ENCODE data around the gene PLD5. TPM values are rescaled to one million over a fixed set of nuclear protein-coding genes. Genes with fewer than 3 reads are reported as not detected.
"Not testable (repeated sequence)": the region's sequence is repeated elsewhere in the genome, so short reads cannot be mapped to it uniquely, and the experiment has no call there.

The PLD5 gene
- total RNA-seq, 1 donor from 2014 or later: 0.06 TPM

DNA sequence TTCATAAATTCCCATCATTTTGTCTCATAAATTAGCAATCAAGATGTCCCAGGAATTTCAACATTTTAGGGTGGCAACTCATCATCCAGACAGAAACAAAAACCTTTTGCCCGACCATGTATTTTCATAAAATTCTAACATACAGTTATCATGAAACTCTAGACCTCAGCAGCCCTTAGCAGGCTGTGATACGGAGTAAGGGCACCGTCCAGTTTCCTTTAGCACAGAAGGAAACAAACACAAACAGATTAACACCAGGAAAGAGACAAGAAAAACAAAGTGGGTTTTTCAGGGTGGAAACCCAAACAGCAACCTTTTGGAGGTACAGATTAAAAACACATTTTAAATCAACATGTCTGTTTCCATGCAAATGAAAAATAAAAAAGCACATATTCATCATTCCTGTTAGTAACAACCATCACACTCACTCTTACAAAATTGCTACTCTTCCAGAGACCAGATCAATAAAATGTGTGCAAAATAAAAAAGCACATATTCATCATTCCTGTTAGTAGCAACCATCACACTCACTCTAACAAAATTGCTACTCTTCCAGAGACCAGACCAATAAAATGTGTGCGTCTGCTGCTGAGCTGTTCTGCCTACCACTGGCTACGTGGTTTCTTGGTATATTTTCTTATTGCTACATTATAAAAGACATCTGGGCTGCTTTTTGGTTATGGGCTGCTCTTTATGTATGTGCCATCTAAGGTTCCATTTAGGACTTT, 241.6 kb downstream of the PLD5 start:
- not testable (repeated sequence) for DNase-seq (ENCODE audit: low spot score)

- not testable (repeated sequence) for DNase-seq (ENCODE audit: low spot score)
These were observed 246.1 kb downstream of the PLD5 start for GRCh38 chr1:242278406-242278805.

DNA sequence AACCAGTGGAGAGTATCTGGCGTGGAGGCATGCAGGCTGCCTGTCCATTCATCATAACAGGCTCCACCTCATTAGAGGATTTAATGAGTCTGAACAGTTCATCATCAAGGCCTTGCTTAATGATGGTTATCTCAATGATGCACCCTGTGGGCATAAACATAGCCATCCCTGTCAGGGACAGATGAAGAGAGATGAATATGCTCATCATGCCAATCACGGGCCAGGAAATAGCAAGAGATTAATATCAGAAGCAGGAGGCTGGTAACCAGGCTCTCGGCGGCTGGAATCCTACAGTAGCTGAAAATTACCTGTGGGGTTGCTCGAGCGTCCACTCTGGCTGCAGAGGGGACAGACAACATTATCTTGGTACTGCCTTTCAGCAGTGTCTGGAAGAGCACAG, 247.7 kb downstream of the PLD5 start:
- not testable (repeated sequence) for DNase-seq (ENCODE audit: low spot score)

- DNase-seq (ENCODE audit: low spot score): not testable (repeated sequence)
These were observed 257.5 kb downstream of the PLD5 start for GRCh38 chr1:242267004-242267403.

GRCh38 chr1:242264419-242264818, 260.1 kb downstream of the PLD5 start:
- not testable (repeated sequence) for DNase-seq (ENCODE audit: low spot score)

GRCh38 chr1:242245255-242245654, 279.2 kb downstream of the PLD5 start:
- no peak for DNase-seq (ENCODE audit: low spot score)

- no peak for DNase-seq (ENCODE audit: low spot score)
These were observed 281.0 kb downstream of the PLD5 start for GRCh38 chr1:242243472-242243871.

DNA sequence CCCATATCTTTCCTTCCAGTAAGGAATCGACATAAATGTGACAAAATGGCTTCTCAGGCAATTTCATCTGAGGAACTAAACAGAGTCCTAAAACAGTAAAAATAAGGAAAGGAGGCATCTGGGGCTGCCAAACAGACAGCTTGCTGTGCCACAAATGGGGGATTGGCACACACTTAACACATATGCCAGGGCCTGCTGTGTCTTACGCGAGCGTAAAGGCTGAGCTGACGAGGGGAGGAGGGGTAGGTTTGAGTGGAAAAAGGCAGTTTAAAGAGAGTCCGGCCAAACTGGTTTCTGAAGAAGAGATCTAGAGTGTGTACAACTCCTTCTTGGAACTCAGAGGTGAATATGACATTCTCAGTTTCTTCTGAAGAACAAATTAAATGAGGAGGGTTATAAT, 281.5 kb downstream of the PLD5 start:
- no peak for DNase-seq (ENCODE audit: low spot score)

DNA sequence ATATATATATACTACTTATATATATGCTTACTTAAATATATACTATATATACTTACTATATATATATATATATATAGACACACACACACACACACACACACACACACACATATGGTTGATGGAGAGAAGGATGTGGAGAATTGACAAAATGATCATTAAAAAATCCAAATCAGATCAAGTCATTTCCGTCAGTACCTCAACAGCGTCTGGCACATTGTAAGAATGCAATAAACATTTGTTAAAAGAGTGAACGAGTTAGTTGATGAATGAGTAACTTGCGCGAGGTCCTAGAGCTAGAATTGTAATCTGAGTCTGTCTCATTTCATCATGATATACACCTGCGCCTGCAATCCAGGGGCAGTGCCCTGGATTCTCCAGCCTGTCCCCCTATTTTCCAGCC, 282.6 kb downstream of the PLD5 start:
- no peak for DNase-seq (ENCODE audit: low spot score)

DNA sequence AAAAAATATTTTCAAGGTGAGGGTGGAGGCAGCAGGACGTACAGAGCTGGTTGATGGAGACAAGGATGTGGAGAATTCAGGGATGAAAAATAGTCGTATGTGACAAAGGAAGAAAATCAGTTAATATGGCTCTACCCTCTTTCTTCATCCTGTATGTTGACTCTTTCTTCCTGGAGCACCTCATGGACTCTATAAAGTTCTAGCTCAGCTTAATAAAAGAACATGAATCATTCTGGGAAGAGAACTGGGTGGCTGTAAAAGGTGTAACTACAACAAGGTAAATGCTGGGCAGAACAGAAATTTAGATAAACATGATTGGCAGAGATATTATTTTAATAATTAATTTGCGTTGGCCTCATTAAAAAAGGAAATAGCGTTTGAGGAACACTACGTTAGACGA, 283.8 kb downstream of the PLD5 start:
- DNase-seq (ENCODE audit: low spot score): no peak

DNA sequence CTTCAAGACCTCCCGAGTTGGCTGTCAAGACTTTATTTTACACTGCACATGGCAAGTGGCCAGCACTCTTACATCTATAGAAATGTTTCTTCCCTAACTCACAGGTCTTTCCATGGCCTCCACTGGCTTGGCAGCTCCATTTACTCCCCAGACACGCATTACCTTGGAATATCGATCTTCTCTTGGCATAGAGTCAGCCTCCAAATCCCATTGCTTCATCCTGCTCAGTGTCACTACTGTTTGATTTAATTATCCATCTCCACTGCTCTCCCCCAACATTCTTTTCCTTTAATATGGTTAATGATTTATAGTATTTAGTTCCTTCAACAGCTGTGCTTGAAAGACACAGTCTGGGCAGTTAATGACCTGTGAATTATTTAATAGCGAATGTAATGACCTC, 284.4 kb downstream of the PLD5 start:
- DNase-seq (ENCODE audit: low spot score): peak; percentile 87

GRCh38 chr1:242239398-242239797, 285.1 kb downstream of the PLD5 start:
- DNase-seq (ENCODE audit: low spot score): no peak

DNA sequence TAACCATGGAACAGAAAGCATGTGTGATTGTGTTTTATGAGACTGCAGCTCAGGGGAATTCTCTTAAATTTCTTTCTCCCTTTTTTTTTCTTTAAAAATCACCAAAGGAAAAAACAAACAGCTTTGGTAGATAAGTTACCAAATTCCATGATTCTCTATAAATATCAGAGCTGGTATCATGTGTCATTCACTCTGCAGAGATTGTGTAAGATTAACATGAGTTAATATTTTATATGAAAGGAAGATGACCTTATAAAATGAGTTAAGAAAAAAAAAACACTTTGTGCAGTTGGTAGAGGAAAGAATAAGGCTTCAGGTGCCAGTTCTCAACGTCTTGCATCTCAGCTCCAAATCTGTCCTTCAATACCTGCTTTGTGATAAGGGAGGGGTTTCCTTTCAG, 287.4 kb downstream of the PLD5 start:
- DNase-seq (ENCODE audit: low spot score): no peak

- DNase-seq (ENCODE audit: low spot score): no peak
These were observed 295.5 kb downstream of the PLD5 start for GRCh38 chr1:242228991-242229390.

GRCh38 chr1:242225767-242226573, 298.5 kb downstream of the PLD5 start:
- no peak for DNase-seq (ENCODE audit: low spot score)

- not testable (repeated sequence) for DNase-seq (ENCODE audit: low spot score)
These were observed 299.4 kb downstream of the PLD5 start for GRCh38 chr1:242224878-242225766.

- no peak for DNase-seq (ENCODE audit: low spot score)
These were observed 300.0 kb downstream of the PLD5 start for GRCh38 chr1:242224461-242224860.

GRCh38 chr1:242219905-242220304, 304.6 kb downstream of the PLD5 start:
- DNase-seq (ENCODE audit: low spot score): no peak

- DNase-seq (ENCODE audit: low spot score): no peak
These were observed 305.1 kb downstream of the PLD5 start for GRCh38 chr1:242219298-242219901.

DNA sequence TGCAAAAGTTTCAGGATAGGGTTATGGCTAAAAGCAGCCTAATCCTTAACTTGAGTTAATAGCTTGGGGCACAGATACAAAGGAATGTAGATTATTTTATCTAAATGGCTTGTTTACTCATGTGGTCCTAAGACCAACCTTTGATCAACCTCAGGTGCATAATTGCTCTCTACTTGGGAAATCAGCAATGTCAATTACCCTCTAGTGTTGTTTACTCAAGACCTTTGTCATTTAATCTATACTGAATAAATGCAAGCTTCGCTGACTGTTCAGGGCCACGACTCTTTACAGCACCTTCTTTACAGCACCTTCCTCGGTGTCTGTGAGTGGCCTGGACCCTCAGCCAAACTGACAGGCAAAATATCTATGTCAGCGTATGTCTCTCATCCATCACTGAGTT, 308.1 kb downstream of the PLD5 start:
- DNase-seq (ENCODE audit: low spot score): no peak

DNA sequence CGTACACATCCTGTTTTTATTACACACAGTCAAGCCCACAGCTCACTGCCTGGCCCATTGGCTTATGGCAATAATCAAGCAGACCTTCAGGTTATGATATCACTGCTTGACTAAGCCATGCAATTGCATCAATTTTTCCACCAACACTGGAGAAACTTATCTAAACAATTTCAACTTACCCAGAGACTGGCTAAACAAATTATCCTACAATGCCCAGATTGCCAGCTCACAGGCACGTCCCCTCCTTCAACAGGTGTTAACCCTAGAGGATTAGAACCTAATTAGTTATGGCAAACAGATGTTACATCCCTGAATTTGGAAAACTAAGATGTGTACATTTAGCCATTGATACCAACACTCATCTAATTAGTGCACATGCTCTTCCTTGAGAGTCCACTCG, 310.0 kb downstream of the PLD5 start:
- not testable (repeated sequence) for DNase-seq (ENCODE audit: low spot score)

DNA sequence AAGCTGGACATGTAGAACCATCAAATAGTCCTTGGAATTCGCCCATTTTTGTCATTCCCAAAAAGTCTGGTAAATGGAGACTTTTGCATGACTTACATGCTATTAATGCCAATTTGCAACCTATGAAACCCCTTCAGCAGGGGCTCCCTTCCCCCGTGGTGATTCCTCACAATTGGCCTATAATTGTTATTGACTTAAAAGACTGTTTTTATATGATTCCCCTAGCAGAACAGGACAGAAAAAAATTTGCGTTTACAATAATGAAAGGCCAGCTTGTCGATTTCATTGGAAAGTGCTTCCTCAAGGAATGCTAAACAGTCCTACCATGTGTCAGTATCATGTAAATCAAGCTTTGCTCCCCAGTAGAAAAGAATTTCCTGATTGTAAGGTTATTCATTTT, 311.5 kb downstream of the PLD5 start:
- not testable (repeated sequence) for DNase-seq (ENCODE audit: low spot score)

All from mucosa of gallbladder (tissue), 1 donor.